Hepatocyte (in vitro differentiated cells): ENCODE results near the gene PCSK6. TPM values are rescaled to one million over a fixed set of nuclear protein-coding genes. Genes with fewer than 3 reads are reported as not detected.

ENCODE experiments used
- DNase-seq: peaks from one replicate; pipeline ENCODE4 v3.0.0-alpha.2; 2016; ENCODE audit warnings: low spot score
- H2AFZ ChIP-seq: fragments of 200-600 bp; sonication (generic); 2 replicates; pipeline ENCODE4 v1.6.0; 2016; ENCODE audit warnings: antibody characterized with exemption, mild to moderate bottlenecking
- H3K27ac ChIP-seq: fragments of 200-600 bp; sonication (generic); 2 replicates; pipeline ENCODE4 v1.5.1; 2016; ENCODE audit warnings: mild to moderate bottlenecking
- H3K27me3 ChIP-seq: fragments of 200-600 bp; sonication (generic); 2 replicates; pipeline ENCODE4 v1.6.1; 2016
- H3K36me3 ChIP-seq: fragments of 200-600 bp; sonication (generic); replicated peaks from 2 replicates; pipeline ENCODE4 v1.5.1; 2016; ENCODE audit warnings: low read depth; ENCODE audit not compliant: insufficient read depth
- H3K4me1 ChIP-seq: fragments of 200-600 bp; sonication (generic); 2 replicates; pipeline ENCODE4 v1.5.1; 2016; ENCODE audit warnings: mild to moderate bottlenecking, moderate library complexity; ENCODE audit not compliant: insufficient read depth
- H3K4me2 ChIP-seq: fragments of 200-600 bp; sonication (generic); 2 replicates; pipeline ENCODE4 v1.6.0; 2016
- H3K4me3 ChIP-seq: fragments of 200-600 bp; sonication (generic); 2 replicates; pipeline ENCODE4 v1.5.1; 2016; ENCODE audit warnings: mild to moderate bottlenecking
- H3K79me2 ChIP-seq: fragments of 200-600 bp; sonication (generic); 2 replicates; pipeline ENCODE4 v1.6.0; 2017; ENCODE audit warnings: mild to moderate bottlenecking
- H3K9me2 ChIP-seq: fragments of 200-600 bp; sonication (generic); replicated peaks from 2 replicates; pipeline ENCODE4 v1.6.0; 2017; ENCODE audit warnings: mild to moderate bottlenecking; ENCODE audit not compliant: insufficient read depth
- H3K9me3 ChIP-seq: fragments of 200-600 bp; sonication (generic); 2 replicates; pipeline ENCODE4 v1.5.1; 2016; ENCODE audit warnings: low read depth, mild to moderate bottlenecking
- H4K20me1 ChIP-seq: fragments of 200-600 bp; sonication (generic); 2 replicates; pipeline ENCODE4 v1.6.0; 2016; ENCODE audit warnings: mild to moderate bottlenecking; ENCODE audit not compliant: insufficient read depth, poor library complexity, severe bottlenecking
- EZH2 ChIP-seq: fragments of 200-600 bp; sonication (generic); IDR thresholded peaks from 2 replicates; pipeline ENCODE4 v1.6.1; 2016; ENCODE audit warnings: antibody characterized with exemption, mild to moderate bottlenecking, borderline replicate concordance
- EZH2phosphoT487 ChIP-seq: fragments of 200-600 bp; sonication (generic); IDR thresholded peaks from one replicate; pipeline ENCODE4 v1.6.1; 2018; ENCODE audit warnings: antibody characterized with exemption, mild to moderate bottlenecking, low read depth, moderate library complexity; ENCODE audit not compliant: unreplicated experiment, severe bottlenecking
- WGBS: methylation state at CpG from one replicate; pipeline ENCODE4 v1.1.6; 2016; ENCODE audit warnings: low lambda C conversion rate; ENCODE audit errors: missing lambda C conversion rate; 5-methylcytosine and 5-hydroxymethylcytosine counted together
- polyA plus RNA-seq: library from polyadenylated mRNA; unstranded; fragments of >200 nt; fragmentation: Nextera tagmentation; extraction: Ambion mirVana; gene quantifications from 2 replicates; pipeline ENCODE4 v1.2.1, GENCODE V29; 2016
- total RNA-seq: library from RNA; depleted of rRNA; stranded (reverse); fragments of >200 nt; gene quantifications from 2 replicates; pipeline ENCODE4 v1.2.3, GENCODE V29; 2014
- TF ChIP-seq, protein P1 (sequence below): fragments of 200-600 bp; sonication (generic); IDR thresholded peaks from 2 replicates; pipeline ENCODE4 v1.5.1; 2016; ENCODE audit warnings: antibody characterized with exemption, mild to moderate bottlenecking; ENCODE audit not compliant: poor library complexity

PCSK6 gene
- total and polyA plus RNA-seq, 2 experiments from 2014 or later: 31.7 to 40.5 TPM

DNA sequence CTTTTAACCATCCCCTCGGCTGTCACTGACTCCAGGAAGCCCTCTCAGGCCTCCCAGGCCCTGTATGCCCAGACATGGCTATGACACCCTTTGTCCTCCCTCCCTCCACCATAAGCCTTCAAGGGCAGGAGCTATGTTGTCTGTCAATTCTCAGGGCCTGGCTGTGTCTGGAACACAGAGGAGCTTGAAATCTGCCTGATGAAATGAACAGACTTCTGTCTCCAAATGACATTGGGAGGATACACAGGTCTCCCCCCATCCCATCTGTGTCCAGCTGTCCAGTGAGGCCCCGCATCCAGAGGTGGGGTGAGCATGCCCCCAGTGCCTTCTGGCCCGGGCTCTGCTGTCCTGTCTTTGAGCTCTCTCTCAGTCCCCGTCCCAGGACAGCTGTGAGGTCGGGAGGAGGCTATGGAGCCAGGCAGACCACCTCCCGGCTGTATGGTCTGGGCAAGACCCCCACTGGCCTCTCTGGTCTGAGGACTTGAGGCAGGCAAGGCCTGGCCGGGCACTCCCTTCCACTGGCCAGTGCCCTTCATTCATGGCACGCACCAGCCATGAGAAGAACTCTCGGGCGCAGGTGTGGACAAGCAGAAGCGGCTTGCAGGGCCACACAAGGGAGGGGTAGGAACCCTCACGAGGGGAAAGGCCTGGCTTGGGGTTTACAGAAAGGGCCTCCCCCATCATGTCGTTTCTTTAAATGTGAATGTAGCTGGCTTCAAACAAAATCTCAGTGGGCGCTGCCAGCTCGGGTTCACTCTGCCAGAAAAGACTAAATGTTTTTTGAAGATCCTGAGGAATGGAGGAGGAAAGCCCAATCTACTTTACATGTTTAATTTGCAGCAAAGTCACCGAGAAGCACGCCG is 38.9 kb downstream of the PCSK6 start:
- 75% methylated on average over 18 of the region's 18 CpGs for WGBS
- Histone ChIP-seq H3K4me3 (no peak overlapping the region), H3K9me2 (no peaks in the 10 kb centered on the region), H3K4me1 (peaks cover 42% of the 10 kb centered on the region), H3K27me3 (no peaks in the 10 kb centered on the region), H3K4me2 (peak overlapping the region; percentile 44), H3K79me2 (no peaks in the 10 kb centered on the region), H2AFZ (no peak overlapping the region), H4K20me1 (no peaks in the 10 kb centered on the region), H3K9me3 (no peaks in the 10 kb centered on the region), H3K27ac (peak overlapping the region; percentile 58), H3K36me3 (no peaks in the 10 kb centered on the region)
- TF ChIP-seq, protein P1, sequence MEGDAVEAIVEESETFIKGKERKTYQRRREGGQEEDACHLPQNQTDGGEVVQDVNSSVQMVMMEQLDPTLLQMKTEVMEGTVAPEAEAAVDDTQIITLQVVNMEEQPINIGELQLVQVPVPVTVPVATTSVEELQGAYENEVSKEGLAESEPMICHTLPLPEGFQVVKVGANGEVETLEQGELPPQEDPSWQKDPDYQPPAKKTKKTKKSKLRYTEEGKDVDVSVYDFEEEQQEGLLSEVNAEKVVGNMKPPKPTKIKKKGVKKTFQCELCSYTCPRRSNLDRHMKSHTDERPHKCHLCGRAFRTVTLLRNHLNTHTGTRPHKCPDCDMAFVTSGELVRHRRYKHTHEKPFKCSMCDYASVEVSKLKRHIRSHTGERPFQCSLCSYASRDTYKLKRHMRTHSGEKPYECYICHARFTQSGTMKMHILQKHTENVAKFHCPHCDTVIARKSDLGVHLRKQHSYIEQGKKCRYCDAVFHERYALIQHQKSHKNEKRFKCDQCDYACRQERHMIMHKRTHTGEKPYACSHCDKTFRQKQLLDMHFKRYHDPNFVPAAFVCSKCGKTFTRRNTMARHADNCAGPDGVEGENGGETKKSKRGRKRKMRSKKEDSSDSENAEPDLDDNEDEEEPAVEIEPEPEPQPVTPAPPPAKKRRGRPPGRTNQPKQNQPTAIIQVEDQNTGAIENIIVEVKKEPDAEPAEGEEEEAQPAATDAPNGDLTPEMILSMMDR: no peak
- TF ChIP-seq EZH2phosphoT487 (no peak), EZH2 (no peak)
- DNase-seq: no peak

DNA sequence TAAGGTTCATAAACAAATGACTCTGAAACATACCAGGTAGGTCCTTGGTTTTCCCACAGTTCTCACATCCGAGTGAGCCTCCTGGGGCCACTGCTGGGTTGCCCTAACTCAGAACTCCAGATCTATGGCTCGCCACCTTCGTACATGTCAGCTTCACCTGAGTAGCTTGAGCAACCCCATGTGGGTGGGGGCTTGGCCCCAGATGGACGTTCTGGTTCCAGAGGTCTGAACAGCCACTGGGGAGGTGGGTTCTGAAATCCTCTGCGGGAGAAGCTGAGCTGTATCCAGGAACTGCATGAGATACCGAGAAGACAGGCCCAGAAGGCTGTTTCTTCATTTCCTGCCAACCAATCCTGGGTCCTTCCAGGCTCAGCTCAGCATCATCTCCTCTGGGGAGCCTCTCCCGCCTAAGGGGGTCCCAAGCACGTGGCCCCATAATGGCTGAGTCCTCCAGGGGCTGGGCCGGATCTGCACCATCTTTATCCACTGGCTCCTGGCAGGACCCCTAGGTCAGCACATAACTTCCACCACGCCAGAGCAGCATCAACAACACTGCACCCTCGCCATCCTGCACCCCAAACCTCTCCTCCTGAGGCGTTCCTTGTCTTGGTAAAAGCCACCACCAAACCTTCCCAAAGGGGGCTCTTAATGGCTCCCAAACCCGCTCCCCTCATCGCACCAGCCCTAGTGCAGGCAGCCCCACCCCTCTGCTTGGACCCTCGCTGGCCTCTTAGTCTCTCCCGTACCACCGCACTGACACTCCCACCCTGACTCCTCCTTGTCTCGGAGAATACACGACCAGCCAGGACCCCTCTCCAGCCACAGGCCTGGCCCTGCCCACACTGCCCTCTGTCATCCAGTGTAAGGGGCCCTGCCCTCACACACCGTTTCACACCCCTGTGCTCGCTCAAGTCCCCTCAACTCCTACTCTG is 39.8 kb downstream of the PCSK6 start:
- 90% methylated on average over 21 of the region's 21 CpGs for WGBS

DNA sequence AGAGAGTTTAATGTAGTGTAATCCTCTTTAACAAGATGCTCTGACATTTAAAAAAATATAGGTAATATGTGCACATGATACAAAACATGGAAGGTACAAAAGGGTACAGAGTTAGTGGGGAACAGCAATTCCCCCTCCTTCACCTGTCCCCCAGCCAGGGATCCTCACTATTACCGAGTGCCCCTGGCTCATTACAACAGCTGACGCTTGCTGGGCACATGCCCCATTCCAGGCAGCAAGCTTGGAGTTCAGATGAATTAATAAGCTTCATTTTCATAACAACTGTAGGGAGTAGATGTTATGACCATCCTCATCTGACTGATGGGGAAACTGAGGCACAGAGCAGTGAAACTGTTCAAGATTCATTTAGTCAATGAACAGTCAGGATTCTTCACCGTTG is 41.2 kb downstream of the PCSK6 start:
- Histone ChIP-seq H3K27ac (no peak overlapping the region), H3K36me3 (no peaks in the 10 kb centered on the region), H3K79me2 (no peaks in the 10 kb centered on the region), H3K4me2 (no peak overlapping the region), H4K20me1 (no peaks in the 10 kb centered on the region), H3K9me2 (no peaks in the 10 kb centered on the region), H3K4me1 (peaks cover 36% of the 10 kb centered on the region), H3K9me3 (no peaks in the 10 kb centered on the region), H3K27me3 (no peaks in the 10 kb centered on the region), H2AFZ (no peak overlapping the region), H3K4me3 (no peak overlapping the region)
- WGBS: 96% methylated on average over 3 of the region's 3 CpGs
- DNase-seq: no peak
- TF ChIP-seq, protein P1: no peak
- TF ChIP-seq EZH2phosphoT487 (no peak), EZH2 (no peak)

More for the DNA sequence above, 39.8 kb downstream of the PCSK6 start:
- Histone ChIP-seq H3K27ac (no peak overlapping the region), H4K20me1 (no peaks in the 10 kb centered on the region), H3K9me3 (no peaks in the 10 kb centered on the region), H3K27me3 (no peaks in the 10 kb centered on the region), H3K4me2 (no peak overlapping the region), H3K9me2 (no peaks in the 10 kb centered on the region), H3K4me3 (no peak overlapping the region), H3K79me2 (no peaks in the 10 kb centered on the region), H2AFZ (no peak overlapping the region), H3K36me3 (no peaks in the 10 kb centered on the region), H3K4me1 (peaks cover 44% of the 10 kb centered on the region)
- TF ChIP-seq, protein P1: no peak
- TF ChIP-seq EZH2 (no peak), EZH2phosphoT487 (no peak)
- no peak for DNase-seq
